HepG2 (cell line): Measurements from ENCODE around the gene KIF26B. TPM values are rescaled to one million over a fixed set of nuclear protein-coding genes. Genes with fewer than 3 reads are reported as not detected.

Source experiments
- ATAC-seq: fragments of 200-7000 bp; cut with Tn5 transposase; 3 replicates; pipeline ENCODE4 v1.9.1; 2020; ENCODE audit warnings: mild to moderate bottlenecking, moderate library complexity
- BruUV-seq: library from RNA; stranded (reverse); fragments of 400-500 nt; replicated peaks from 2 replicates; lab custom pipeline; 2021; lab: Mats Ljungman, UMichigan
- CTCF ChIA-PET: fragments of 300-600 bp; formaldehyde crosslinking; extraction: SDS; loops from one replicate; lab custom pipeline; 2021; ENCODE audit warnings: low total read pairs, inconsistent platforms, low intra/inter-chr PET ratio; lab: Yijun Ruan, JAX
- POLR2A ChIA-PET: fragments of 350-600 bp; sonication (Branson Sonifier 250); formaldehyde crosslinking; loops from one replicate; lab custom pipeline; 2020; ENCODE audit warnings: antibody characterized with exemption, inconsistent platforms; lab: Yijun Ruan, JAX
- DNase-seq: peaks from one replicate; pipeline ENCODE4 v3.0.0-alpha.2; 2015; ENCODE audit warnings: low spot score
- FAIRE-seq: peaks from 3 replicates; lab custom pipeline; 2011; peaks lifted over from hg19 to GRCh38; lab: Jason Lieb, UNC
- H2AFZ ChIP-seq: one replicate; pipeline ENCODE4 v1.6.1; 2011; ENCODE audit warnings: low read length, inconsistent platforms
- H3K27ac ChIP-seq: fragments of 300-600 bp; 3 replicates; pipeline ENCODE4 v1.8.0; 2011; ENCODE audit warnings: mixed run types, mild to moderate bottlenecking, mixed read lengths, low read length, inconsistent platforms; ENCODE audit not compliant: insufficient read depth; ENCODE audit errors: extremely low read length
- H3K27me3 ChIP-seq, 2 experiments: fragments of 200-600 bp in 1 of 2; 2 replicates in 1 of 2; 3 replicates in 1 of 2; pipeline versions ENCODE4 v1.6.0 to v1.8.0; 2011; ENCODE audit warnings: low read length in 2 of 2, mild to moderate bottlenecking in 2 of 2, moderate library complexity in 2 of 2, inconsistent platforms in 1 of 2; ENCODE audit not compliant: insufficient read depth in 2 of 2, control insufficient read depth in 1 of 2
- H3K36me3 ChIP-seq, 2 experiments: fragments of 200-600 bp in 1 of 2; replicated peaks in 1 of 2; 2 replicates in 1 of 2; 3 replicates in 1 of 2; pipeline versions ENCODE4 v1.5.1 to v1.8.0; 2011; ENCODE audit warnings: low read length in 2 of 2, inconsistent platforms in 1 of 2; ENCODE audit not compliant: insufficient read depth in 2 of 2, control insufficient read depth in 1 of 2
- H3K4me1 ChIP-seq: 2 replicates; pipeline ENCODE4 v1.5.1; 2012; ENCODE audit warnings: low read length, inconsistent platforms; ENCODE audit not compliant: insufficient read depth
- H3K4me2 ChIP-seq: 2 replicates; pipeline ENCODE4 v1.6.0; 2011; ENCODE audit warnings: low read depth, low read length, inconsistent platforms
- H3K4me3 ChIP-seq, 3 experiments: fragments of 200-600 bp in 1 of 3; sonication (generic), shearing (Covaris generic) in 1 of 3; replicated peaks in 1 of 3; 2 replicates each; pipeline ENCODE4 v1.5.1; 2011 to 2016; ENCODE audit warnings: low read length in 3 of 3, inconsistent platforms in 2 of 3, low read depth in 2 of 3, mild to moderate bottlenecking in 2 of 3, control low read depth in 1 of 3, mixed read lengths in 1 of 3; ENCODE audit not compliant: insufficient read depth in 1 of 3
- H3K79me2 ChIP-seq: one replicate; pipeline ENCODE4 v1.6.1; 2011; ENCODE audit warnings: low read length, inconsistent platforms; ENCODE audit not compliant: insufficient read depth
- H3K9ac ChIP-seq: 2 replicates; pipeline ENCODE4 v1.6.0; 2011; ENCODE audit warnings: mild to moderate bottlenecking, low read depth, low read length, inconsistent platforms; ENCODE audit not compliant: insufficient read depth
- H3K9me3 ChIP-seq: 2 replicates; pipeline ENCODE4 v1.5.1; 2012; ENCODE audit warnings: mild to moderate bottlenecking, low read length
- H4K20me1 ChIP-seq: 2 replicates; pipeline ENCODE4 v1.6.0; 2011; ENCODE audit warnings: inconsistent platforms, mild to moderate bottlenecking, low read length, moderate library complexity; ENCODE audit not compliant: insufficient read depth
- CHCHD3 ChIP-seq: sonication (generic); formaldehyde crosslinking; IDR thresholded peaks from 2 replicates; pipeline ENCODE4 v1.8.0; 2022; ENCODE audit warnings: mild to moderate bottlenecking, missing genetic modification reagents, moderate library complexity
- RELA ChIP-seq: sonication (generic); formaldehyde crosslinking; IDR thresholded peaks from 2 replicates; pipeline ENCODE4 v1.4.0; 2020; ENCODE audit warnings: missing genetic modification reagents
- ZNF318 ChIP-seq: sonication (generic); formaldehyde crosslinking; IDR thresholded peaks from 2 replicates; pipeline ENCODE4 v1.4.0; 2020; ENCODE audit warnings: mild to moderate bottlenecking, missing genetic modification reagents
- WGBS: methylation state at CpG from one replicate; pipeline ENCODE4 v1.1.6; 2017; ENCODE audit warnings: low lambda C conversion rate; 5-methylcytosine and 5-hydroxymethylcytosine counted together
- in situ Hi-C: cut with HindIII; loops from 2 replicates; pipeline ENCODE4 v1.10.0; 2017; ENCODE audit warnings: low pct_unique_long_range_greater_than_20kb; ENCODE audit not compliant: extremely low pct_ligation_motif_present
- intact Hi-C: fragments of 100-400 bp; cut with micrococcal nuclease; formaldehyde crosslinking; loops from one replicate; pipeline ENCODE4 v1.10.0; 2022; ENCODE audit not compliant: unreplicated experiment
- polyA plus RNA-seq, 8 experiments: library from polyadenylated mRNA; depleted of rRNA in 3 of 8; stranded (reverse) in 7 of 8; unstranded in 1 of 8; fragments of >200 nt; fragmentation: Illumina TruSeq in 4 of 8; extraction: Trizol in 4 of 8; gene quantifications; 2 replicates each; pipeline versions ENCODE4 v1.2.1 to v1.2.3, GENCODE V29; 2011 to 2016; ENCODE audit warnings: low read depth in 4 of 8, missing spikeins in 1 of 8, mixed read lengths in 1 of 8; ENCODE audit not compliant: insufficient read depth in 1 of 8
- total RNA-seq, 5 experiments: library from RNA; depleted of rRNA; stranded (reverse); fragments of >200 nt; fragmentation: Illumina TruSeq; extraction: Trizol; gene quantifications; 2 replicates each; pipeline ENCODE4 v1.2.3, GENCODE V29; 2016; ENCODE audit warnings: low read depth in 1 of 5
- TF ChIP-seq, protein P1 (sequence below): sonication (generic); formaldehyde crosslinking; IDR thresholded peaks from 2 replicates; pipeline ENCODE4 v1.5.0; 2020; ENCODE audit warnings: mild to moderate bottlenecking, missing genetic modification reagents
- TF ChIP-seq, protein P2 (sequence below): sonication (generic); formaldehyde crosslinking; IDR thresholded peaks from 2 replicates; pipeline ENCODE4 v1.4.0; 2020; ENCODE audit warnings: low read depth, mild to moderate bottlenecking, missing genetic modification reagents
- TF ChIP-seq, protein P3 (sequence below): sonication (generic); formaldehyde crosslinking; IDR thresholded peaks from 2 replicates; pipeline ENCODE4 v1.9.0; 2021; ENCODE audit warnings: missing genetic modification reagents, mild to moderate bottlenecking, borderline replicate concordance

Gene KIF26B
- total and polyA plus RNA-seq, 2 of the 13 experiments (the other 11 are each of a cell fraction or from before 2014, with no cell fraction given), result 0.08 to 0.09 TPM

GRCh38 chr1:245169376-245169775, 14.6 kb downstream of the KIF26B start (continued):
- TF ChIP-seq, protein P1, sequence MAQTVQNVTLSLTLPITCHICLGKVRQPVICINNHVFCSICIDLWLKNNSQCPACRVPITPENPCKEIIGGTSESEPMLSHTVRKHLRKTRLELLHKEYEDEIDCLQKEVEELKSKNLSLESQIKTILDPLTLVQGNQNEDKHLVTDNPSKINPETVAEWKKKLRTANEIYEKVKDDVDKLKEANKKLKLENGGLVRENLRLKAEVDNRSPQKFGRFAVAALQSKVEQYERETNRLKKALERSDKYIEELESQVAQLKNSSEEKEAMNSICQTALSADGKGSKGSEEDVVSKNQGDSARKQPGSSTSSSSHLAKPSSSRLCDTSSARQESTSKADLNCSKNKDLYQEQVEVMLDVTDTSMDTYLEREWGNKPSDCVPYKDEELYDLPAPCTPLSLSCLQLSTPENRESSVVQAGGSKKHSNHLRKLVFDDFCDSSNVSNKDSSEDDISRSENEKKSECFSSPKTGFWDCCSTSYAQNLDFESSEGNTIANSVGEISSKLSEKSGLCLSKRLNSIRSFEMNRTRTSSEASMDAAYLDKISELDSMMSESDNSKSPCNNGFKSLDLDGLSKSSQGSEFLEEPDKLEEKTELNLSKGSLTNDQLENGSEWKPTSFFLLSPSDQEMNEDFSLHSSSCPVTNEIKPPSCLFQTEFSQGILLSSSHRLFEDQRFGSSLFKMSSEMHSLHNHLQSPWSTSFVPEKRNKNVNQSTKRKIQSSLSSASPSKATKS (CRISPR knock-in tag), result no peak
- no peak for TF ChIP-seq CHCHD3 (CRISPR knock-in tag)

DNA sequence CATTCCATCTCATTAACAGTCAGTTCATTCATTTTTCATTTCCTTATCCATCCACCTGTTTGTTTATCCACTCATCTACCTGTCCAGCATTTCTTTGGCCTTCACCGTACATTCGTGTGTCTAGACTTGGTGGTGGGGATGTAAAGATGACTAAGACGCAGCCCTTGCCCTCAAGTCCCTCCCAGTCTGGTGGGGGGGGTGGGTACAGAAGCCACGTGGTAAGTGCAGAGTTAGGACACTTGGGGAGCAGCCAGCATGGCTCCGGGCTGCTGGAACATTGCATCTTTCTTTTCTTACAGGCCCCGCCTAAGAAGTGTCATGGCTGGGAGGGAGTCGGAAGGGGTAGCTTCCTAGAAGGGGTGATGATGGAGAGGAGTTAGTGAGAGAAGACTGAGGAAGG, 17.2 kb downstream of the KIF26B start:
- H3K36me3 ChIP-seq, result no peaks in the 10 kb centered on the region
- H3K4me3 ChIP-seq, result no peak overlapping the region
- CTCF ChIA-PET, result no interaction called here
- FAIRE-seq (no peak), ATAC-seq (no peak)
- BruUV-seq, result no TSS peak
- H3K9me3 ChIP-seq, result no peaks in the 10 kb centered on the region
- no peak overlapping the region for H3K27ac ChIP-seq
- no peaks in the 10 kb centered on the region for H4K20me1 ChIP-seq
- H3K27me3 ChIP-seq, result no peaks in the 10 kb centered on the region; a peak in 1 of 5 replicates
- H3K79me2 ChIP-seq, result no peaks in the 10 kb centered on the region
- H3K9ac ChIP-seq, result no peak overlapping the region
- TF ChIP-seq ZNF318 (no peak), RELA (CRISPR knock-in tag) (no peak)
- TF ChIP-seq, protein P2, sequence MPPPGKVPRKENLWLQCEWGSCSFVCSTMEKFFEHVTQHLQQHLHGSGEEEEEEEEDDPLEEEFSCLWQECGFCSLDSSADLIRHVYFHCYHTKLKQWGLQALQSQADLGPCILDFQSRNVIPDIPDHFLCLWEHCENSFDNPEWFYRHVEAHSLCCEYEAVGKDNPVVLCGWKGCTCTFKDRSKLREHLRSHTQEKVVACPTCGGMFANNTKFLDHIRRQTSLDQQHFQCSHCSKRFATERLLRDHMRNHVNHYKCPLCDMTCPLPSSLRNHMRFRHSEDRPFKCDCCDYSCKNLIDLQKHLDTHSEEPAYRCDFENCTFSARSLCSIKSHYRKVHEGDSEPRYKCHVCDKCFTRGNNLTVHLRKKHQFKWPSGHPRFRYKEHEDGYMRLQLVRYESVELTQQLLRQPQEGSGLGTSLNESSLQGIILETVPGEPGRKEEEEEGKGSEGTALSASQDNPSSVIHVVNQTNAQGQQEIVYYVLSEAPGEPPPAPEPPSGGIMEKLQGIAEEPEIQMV, result no peak
- TF ChIP-seq, protein P3, sequence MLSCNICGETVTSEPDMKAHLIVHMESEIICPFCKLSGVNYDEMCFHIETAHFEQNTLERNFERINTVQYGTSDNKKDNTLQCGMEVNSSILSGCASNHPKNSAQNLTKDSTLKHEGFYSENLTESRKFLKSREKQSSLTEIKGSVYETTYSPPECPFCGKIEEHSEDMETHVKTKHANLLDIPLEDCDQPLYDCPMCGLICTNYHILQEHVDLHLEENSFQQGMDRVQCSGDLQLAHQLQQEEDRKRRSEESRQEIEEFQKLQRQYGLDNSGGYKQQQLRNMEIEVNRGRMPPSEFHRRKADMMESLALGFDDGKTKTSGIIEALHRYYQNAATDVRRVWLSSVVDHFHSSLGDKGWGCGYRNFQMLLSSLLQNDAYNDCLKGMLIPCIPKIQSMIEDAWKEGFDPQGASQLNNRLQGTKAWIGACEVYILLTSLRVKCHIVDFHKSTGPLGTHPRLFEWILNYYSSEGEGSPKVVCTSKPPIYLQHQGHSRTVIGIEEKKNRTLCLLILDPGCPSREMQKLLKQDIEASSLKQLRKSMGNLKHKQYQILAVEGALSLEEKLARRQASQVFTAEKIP (CRISPR knock-in tag), result no peak
- TF ChIP-seq, all 625 proteins: peak for 0
- no peak for DNase-seq
- H3K4me2 ChIP-seq, result no peak overlapping the region
- intact Hi-C loops, result no loop called here
- POLR2A ChIA-PET, result no interaction called here
- in situ Hi-C loops, result loop anchor here (25.0 kb wide), 1 partner anchor 1315 kb away; no protein-coding TSS in a partner anchor
- no peak overlapping the region for H2AFZ ChIP-seq
- no peaks in the 10 kb centered on the region for H3K4me1 ChIP-seq
- 60% methylated on average over 7 of the region's 7 CpGs for WGBS
